HepG2 (cell line): ENCODE measurements around the gene CTIF. TPM values are rescaled to one million over a fixed set of nuclear protein-coding genes. Genes with fewer than 3 reads are reported as not detected.

Experiments used
- CCDC6 ChIP-seq: sonication (generic); formaldehyde crosslinking; IDR thresholded peaks from 2 replicates; pipeline ENCODE4 v1.8.1; 2022; ENCODE audit warnings: mild to moderate bottlenecking, missing genetic modification reagents, moderate library complexity
- GATAD1 ChIP-seq: IDR thresholded peaks from 2 replicates; pipeline ENCODE4 v1.6.1; 2016; ENCODE audit warnings: missing genetic modification reagents, missing compliant biosample characterization
- GLI4 ChIP-seq: sonication (generic); formaldehyde crosslinking; IDR thresholded peaks from 2 replicates; pipeline ENCODE4 v1.5.1; 2020; ENCODE audit warnings: missing genetic modification reagents, mild to moderate bottlenecking, moderate library complexity, borderline replicate concordance
- GMEB1 ChIP-seq: sonication (generic); formaldehyde crosslinking; IDR thresholded peaks from 2 replicates; pipeline ENCODE4 v1.5.1; 2020; ENCODE audit warnings: missing genetic modification reagents, mild to moderate bottlenecking, borderline replicate concordance
- HMGA1 ChIP-seq: sonication (generic); formaldehyde crosslinking; conservative IDR thresholded peaks from 2 replicates; pipeline ENCODE4 v1.4.0; 2020; ENCODE audit warnings: missing genetic modification reagents
- HNF1B ChIP-seq: sonication (generic); formaldehyde crosslinking; IDR thresholded peaks from 2 replicates; pipeline ENCODE4 v1.5.1; 2020; ENCODE audit warnings: mild to moderate bottlenecking, moderate library complexity, missing genetic modification reagents
- MAZ ChIP-seq, 2 experiments: sonication (generic) in 1 of 2; formaldehyde crosslinking in 1 of 2; IDR thresholded peaks; 2 replicates each; pipeline versions ENCODE4 v1.5.0 to v1.6.1; 2012 to 2020; ENCODE audit warnings: low read depth in 2 of 2, mild to moderate bottlenecking in 2 of 2, borderline replicate concordance in 1 of 2, improper control_type of control experiment in 1 of 2, low read length in 1 of 2, missing genetic modification reagents in 1 of 2, moderate library complexity in 1 of 2
- NR2C2 ChIP-seq: sonication (generic); formaldehyde crosslinking; IDR thresholded peaks from 2 replicates; pipeline ENCODE4 v1.4.0; 2020; ENCODE audit warnings: missing genetic modification reagents, mild to moderate bottlenecking, moderate library complexity, borderline replicate concordance
- TCF7 ChIP-seq: sonication (generic); IDR thresholded peaks from 2 replicates; pipeline ENCODE4 v1.6.1; 2016; ENCODE audit warnings: antibody characterized with exemption, low read depth
- ZBTB7B ChIP-seq: sonication (generic); formaldehyde crosslinking; IDR thresholded peaks from 2 replicates; pipeline ENCODE4 v1.4.0; 2020; ENCODE audit warnings: missing genetic modification reagents
- ZNF17 ChIP-seq: sonication (generic); formaldehyde crosslinking; IDR thresholded peaks from 2 replicates; pipeline ENCODE4 v1.5.0; 2020; ENCODE audit warnings: mild to moderate bottlenecking, missing genetic modification reagents
- ZNF224 ChIP-seq: sonication (generic); formaldehyde crosslinking; IDR thresholded peaks from 2 replicates; pipeline ENCODE4 v1.5.0; 2020; ENCODE audit warnings: mild to moderate bottlenecking, missing genetic modification reagents
- ZNF570 ChIP-seq: sonication (generic); formaldehyde crosslinking; IDR thresholded peaks from 2 replicates; pipeline ENCODE4 v1.4.0; 2020; ENCODE audit warnings: mild to moderate bottlenecking, missing genetic modification reagents, borderline replicate concordance
- ZNF710 ChIP-seq: sonication (generic); formaldehyde crosslinking; IDR thresholded peaks from 2 replicates; pipeline ENCODE4 v1.5.0; 2020; ENCODE audit warnings: mild to moderate bottlenecking, missing genetic modification reagents, borderline replicate concordance
- ZNF720 ChIP-seq: sonication (generic); formaldehyde crosslinking; IDR thresholded peaks from 2 replicates; pipeline ENCODE4 v1.4.0; 2020; ENCODE audit warnings: missing genetic modification reagents
- ZNF761 ChIP-seq: sonication (generic); formaldehyde crosslinking; conservative IDR thresholded peaks from 2 replicates; pipeline ENCODE4 v1.4.0; 2020; ENCODE audit warnings: mild to moderate bottlenecking, missing genetic modification reagents
- ZNF850 ChIP-seq: sonication (generic); formaldehyde crosslinking; conservative IDR thresholded peaks from 2 replicates; pipeline ENCODE4 v1.9.0; 2021; ENCODE audit warnings: mild to moderate bottlenecking, missing genetic modification reagents
- polyA plus RNA-seq, 8 experiments: library from polyadenylated mRNA; depleted of rRNA in 3 of 8; stranded (reverse) in 7 of 8; unstranded in 1 of 8; fragments of >200 nt; fragmentation: Illumina TruSeq in 4 of 8; extraction: Trizol in 4 of 8; gene quantifications; 2 replicates each; pipeline versions ENCODE4 v1.2.1 to v1.2.3, GENCODE V29; 2011 to 2016; ENCODE audit warnings: low read depth in 4 of 8, missing spikeins in 1 of 8, mixed read lengths in 1 of 8; ENCODE audit not compliant: insufficient read depth in 1 of 8
- total RNA-seq, 5 experiments: library from RNA; depleted of rRNA; stranded (reverse); fragments of >200 nt; fragmentation: Illumina TruSeq; extraction: Trizol; gene quantifications; 2 replicates each; pipeline ENCODE4 v1.2.3, GENCODE V29; 2016; ENCODE audit warnings: low read depth in 1 of 5
- TF ChIP-seq, protein P1 (sequence below): sonication (generic); formaldehyde crosslinking; IDR thresholded peaks from 2 replicates; pipeline ENCODE4 v1.8.1; 2023; ENCODE audit warnings: missing genetic modification reagents, mild to moderate bottlenecking, borderline replicate concordance

CTIF gene
- total and polyA plus RNA-seq, 2 of the 13 experiments (the other 11 are each of a cell fraction or from before 2014, with no cell fraction given) = 18.2 to 28.0 TPM

DNA sequence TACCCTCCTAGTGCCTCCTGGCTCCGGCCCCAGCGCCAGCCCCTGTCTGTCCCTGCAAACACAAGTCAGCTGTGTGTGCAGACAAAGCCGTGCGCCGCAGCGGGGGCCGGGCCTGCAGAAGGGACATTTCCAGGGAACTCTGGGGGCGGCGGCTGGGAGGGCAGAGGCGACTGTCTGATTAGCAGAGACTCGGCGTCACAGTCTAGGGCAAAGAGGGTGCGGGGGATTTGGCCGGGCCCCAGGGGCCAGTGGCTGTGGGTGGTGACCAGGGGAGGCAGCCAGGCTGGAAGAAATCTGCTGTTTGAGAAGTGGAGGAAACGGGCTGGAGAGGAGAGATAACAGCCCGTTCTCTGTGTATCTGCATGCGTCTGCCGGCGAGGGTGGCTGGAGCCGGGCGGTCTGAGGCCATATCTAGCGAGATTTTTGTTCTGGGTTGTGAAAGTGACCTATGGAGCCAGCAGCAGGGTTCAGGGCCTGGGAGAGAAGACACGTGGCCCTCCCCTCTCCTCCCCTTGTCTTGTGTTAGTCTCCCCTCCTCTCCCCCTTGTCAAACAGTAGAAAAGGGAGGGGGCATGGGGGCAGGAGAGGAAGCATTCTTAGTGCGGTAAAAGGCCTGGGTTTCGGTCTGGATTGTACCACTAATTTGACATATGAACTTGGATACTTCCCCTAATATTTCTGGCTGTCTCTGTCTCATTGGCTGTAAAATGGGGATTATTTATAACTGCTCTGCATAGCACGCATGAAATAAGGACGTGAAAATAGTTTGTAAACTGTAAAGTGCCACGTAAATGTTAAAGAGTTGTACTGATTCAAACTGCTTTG is 242.5 kb downstream of the CTIF start (continued):
- TF ChIP-seq ZNF761 (CRISPR knock-in tag) (no peak; the same call in 1 of the 2 replicates), NR2C2 (0 out of 2 replicates have a peak, but pooled peaks have one; percentile 29), ZNF720 (no peak), TCF7 (0 out of 2 replicates have a peak, but pooled peaks have one; percentile 20), GMEB1 (CRISPR knock-in tag) (peak; percentile 61; the same call in 1 of the 2 replicates), ZBTB7B (CRISPR knock-in tag) (peak; percentile 97), ZNF710 (CRISPR knock-in tag) (peak; percentile 32; the same call in 1 of the 2 replicates), MAZ (IDR thresholded peaks at IDR 0.05; ENCODE audit: borderline replicate concordance, low read depth, low read length) (peak; percentile 75; the same call in 1 of the 2 replicates), MAZ (CRISPR knock-in tag; IDR thresholded peaks at IDR 0.05; ENCODE audit: low read depth) (peak; percentile 62), GATAD1 (CRISPR knock-in tag) (peak; percentile 25), HMGA1 (no peak), ZNF570 (CRISPR knock-in tag) (no peak), ZNF17 (CRISPR knock-in tag) (no peak), ZNF850 (CRISPR knock-in tag) (0 out of 2 replicates have a peak, but pooled peaks have one; percentile 5), CCDC6 (no peak), ZNF224 (CRISPR knock-in tag) (no peak), HNF1B (CRISPR knock-in tag) (no peak), GLI4 (CRISPR knock-in tag) (no peak)
- TF ChIP-seq, protein P1, sequence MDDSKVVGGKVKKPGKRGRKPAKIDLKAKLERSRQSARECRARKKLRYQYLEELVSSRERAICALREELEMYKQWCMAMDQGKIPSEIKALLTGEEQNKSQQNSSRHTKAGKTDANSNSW (CRISPR knock-in tag) = no peak
